Mesenchymal stem cell (in vitro differentiated cells and primary cell): ENCODE results near the gene CHGA.

Source experiments
- DNase-seq: peaks from one replicate; pipeline ENCODE4 v3.0.0-alpha.2; 2013
- H2AFZ ChIP-seq: one replicate; pipeline ENCODE4 v1.6.1; 2013; ENCODE audit warnings: low read depth, mild to moderate bottlenecking, control low read depth, inconsistent platforms, low read length, moderate library complexity
- H2AK5ac ChIP-seq: 2 replicates; pipeline ENCODE4 v1.6.1; 2013; ENCODE audit warnings: low read length, moderate library complexity, mild to moderate bottlenecking, inconsistent platforms; ENCODE audit not compliant: severe bottlenecking
- H2BK120ac ChIP-seq: one replicate; pipeline ENCODE4 v1.6.1; 2013; ENCODE audit warnings: low read depth, mild to moderate bottlenecking, inconsistent platforms, low read length, moderate library complexity
- H2BK12ac ChIP-seq, 2 experiments: one replicate each; pipeline ENCODE4 v1.6.1; 2013; ENCODE audit warnings: inconsistent platforms in 2 of 2, low read length in 2 of 2, mild to moderate bottlenecking in 2 of 2, moderate library complexity in 2 of 2, control low read depth in 1 of 2
- H2BK15ac ChIP-seq: one replicate; pipeline ENCODE4 v1.6.1; 2013; ENCODE audit warnings: mild to moderate bottlenecking, low read depth, inconsistent platforms; ENCODE audit not compliant: poor library complexity, severe bottlenecking
- H2BK5ac ChIP-seq: 2 replicates; pipeline ENCODE4 v1.6.1; 2013; ENCODE audit warnings: low read depth, mild to moderate bottlenecking, low read length, control low read depth, inconsistent platforms; ENCODE audit not compliant: poor library complexity, severe bottlenecking
- H3K14ac ChIP-seq, 2 experiments: one replicate each; pipeline ENCODE4 v1.6.1; 2013; ENCODE audit warnings: inconsistent platforms in 2 of 2, low read length in 2 of 2, control low read depth in 1 of 2, mild to moderate bottlenecking in 1 of 2, moderate library complexity in 1 of 2
- H3K18ac ChIP-seq, 2 experiments: one replicate each; pipeline ENCODE4 v1.6.1; 2013; ENCODE audit warnings: inconsistent platforms in 2 of 2, low read length in 2 of 2, control low read depth in 1 of 2, low read depth in 1 of 2, mild to moderate bottlenecking in 1 of 2
- H3K23ac ChIP-seq, 2 experiments: one replicate each; pipeline ENCODE4 v1.6.1; 2013; ENCODE audit warnings: inconsistent platforms in 2 of 2, low read length in 2 of 2, mild to moderate bottlenecking in 2 of 2, moderate library complexity in 2 of 2, control low read depth in 1 of 2
- H3K27ac ChIP-seq: 2 replicates; pipeline ENCODE4 v1.5.1; 2013; ENCODE audit warnings: mild to moderate bottlenecking, moderate library complexity, low read length, control low read depth, inconsistent platforms; ENCODE audit not compliant: poor library complexity, severe bottlenecking
- H3K27me3 ChIP-seq, 2 experiments: 2 replicates each; pipeline versions ENCODE4 v1.6.1 to v1.7.0; 2013; ENCODE audit warnings: low read length in 2 of 2, mild to moderate bottlenecking in 2 of 2, moderate library complexity in 2 of 2, control low read depth in 1 of 2, inconsistent platforms in 1 of 2; ENCODE audit not compliant: control insufficient read depth in 1 of 2, insufficient read depth in 1 of 2
- H3K36me3 ChIP-seq, 2 experiments: 2 replicates each; pipeline versions ENCODE4 v1.6.1 to v1.7.0; 2013; ENCODE audit warnings: low read length in 2 of 2, control low read depth in 1 of 2, inconsistent platforms in 1 of 2, low read depth in 1 of 2, mild to moderate bottlenecking in 1 of 2; ENCODE audit not compliant: insufficient read depth in 2 of 2, control insufficient read depth in 1 of 2
- H3K4ac ChIP-seq, 2 experiments: one replicate each; pipeline ENCODE4 v1.6.1; 2013; ENCODE audit warnings: inconsistent platforms in 2 of 2, low read length in 2 of 2, mild to moderate bottlenecking in 2 of 2, moderate library complexity in 2 of 2, control low read depth in 1 of 2, low read depth in 1 of 2
- H3K4me1 ChIP-seq: 2 replicates; pipeline ENCODE4 v1.6.1; 2013; ENCODE audit warnings: low read depth, low read length, control low read depth; ENCODE audit not compliant: control insufficient read depth, insufficient read depth
- H3K4me2 ChIP-seq: 2 replicates; pipeline ENCODE4 v1.6.1; 2013; ENCODE audit warnings: low read length, mild to moderate bottlenecking, inconsistent platforms; ENCODE audit not compliant: poor library complexity, severe bottlenecking
- H3K4me3 ChIP-seq, 2 experiments: 2 replicates each; pipeline versions ENCODE4 v1.5.1 to v1.7.0; 2013; ENCODE audit warnings: low read length in 2 of 2, mild to moderate bottlenecking in 2 of 2, control low read depth in 1 of 2, low read depth in 1 of 2; ENCODE audit not compliant: insufficient read depth in 1 of 2
- H3K79me1 ChIP-seq: replicated peaks from 2 replicates; pipeline ENCODE4 v1.6.1; 2013; ENCODE audit warnings: mild to moderate bottlenecking, control low read depth, low read length, inconsistent platforms; ENCODE audit not compliant: poor library complexity, severe bottlenecking
- H3K9ac ChIP-seq: 2 replicates; pipeline ENCODE4 v1.7.0; 2013; ENCODE audit warnings: mild to moderate bottlenecking, low read length, moderate library complexity
- H3K9me3 ChIP-seq: 2 replicates; pipeline ENCODE4 v1.7.0; 2013; ENCODE audit warnings: mild to moderate bottlenecking, low read length; ENCODE audit not compliant: control insufficient read depth
- H4K8ac ChIP-seq: one replicate; pipeline ENCODE4 v1.6.1; 2013; ENCODE audit warnings: inconsistent platforms, mild to moderate bottlenecking, low read length, moderate library complexity
- H4K91ac ChIP-seq: one replicate; pipeline ENCODE4 v1.6.1; 2013; ENCODE audit warnings: mild to moderate bottlenecking, low read length, inconsistent platforms
- WGBS: methylation state at CpG from one replicate; pipeline ENCODE4 v1.1.7; 2013; ENCODE audit warnings: mixed read lengths; 5-methylcytosine and 5-hydroxymethylcytosine counted together

The CHGA gene

GRCh38 chr14:92939699-92940098 is 16.7 kb downstream of the CHGA start:
- no peak overlapping the region for H3K4me3 ChIP-seq
- no peak overlapping the region for H4K91ac ChIP-seq
- WGBS: 92% methylated on average over 12 of the region's 12 CpGs
- H2BK15ac ChIP-seq: no peak overlapping the region
- H3K4me2 ChIP-seq: no peak overlapping the region
- no peak overlapping the region for H3K23ac ChIP-seq
- no peak overlapping the region for H3K14ac ChIP-seq
- H2BK5ac ChIP-seq: no peak overlapping the region
- no peaks in the 10 kb centered on the region for H3K4me1 ChIP-seq
- DNase-seq: no peak
- peaks cover 4 to 22% of the 10 kb centered on the region in 2 experiments for H3K36me3 ChIP-seq
- H4K8ac ChIP-seq: no peak overlapping the region
- no peak overlapping the region for H3K4ac ChIP-seq
- H3K27ac ChIP-seq: no peak overlapping the region
- no peak overlapping the region for H2AK5ac ChIP-seq
- H3K9ac ChIP-seq: no peak overlapping the region
- H3K18ac ChIP-seq: no peak overlapping the region
- H2BK120ac ChIP-seq: no peak overlapping the region
- no peaks in the 10 kb centered on the region for H3K79me1 ChIP-seq
- no peak overlapping the region for H2AFZ ChIP-seq
- H2BK12ac ChIP-seq: no peak overlapping the region
- H3K9me3 ChIP-seq: no peaks in the 10 kb centered on the region
- H3K27me3 ChIP-seq: peaks cover 0 to 16% of the 10 kb centered on the region in 2 experiments

- Histone ChIP-seq H2AFZ (no peak overlapping the region), H3K23ac (no peak overlapping the region), H3K14ac (no peak overlapping the region), H2BK12ac (no peak overlapping the region), H2BK120ac (no peak overlapping the region), H3K18ac (no peak overlapping the region), H3K27me3 (peaks cover 0 to 8% of the 10 kb centered on the region in 2 experiments), H4K91ac (no peak overlapping the region), H2BK15ac (no peak overlapping the region), H3K4me1 (peaks cover 2% of the 10 kb centered on the region), H3K4ac (no peak overlapping the region), H3K79me1 (no peaks in the 10 kb centered on the region), H3K27ac (no peak overlapping the region), H3K9me3 (no peaks in the 10 kb centered on the region), H2AK5ac (no peak overlapping the region), H3K4me3 (no peak overlapping the region), H3K4me2 (no peak overlapping the region), H3K36me3 (peaks cover 12 to 22% of the 10 kb centered on the region in 2 experiments), H2BK5ac (no peak overlapping the region), H3K9ac (no peak overlapping the region), H4K8ac (no peak overlapping the region)
- DNase-seq: no peak
- WGBS: 90% methylated on average over 11 of the region's 11 CpGs
Measured at GRCh38 chr14:92940543-92940942, 17.6 kb downstream of the CHGA start.

- Histone ChIP-seq H2BK120ac (no peak overlapping the region), H3K9ac (no peak overlapping the region), H4K8ac (no peak overlapping the region), H2BK15ac (no peak overlapping the region), H3K18ac (no peak overlapping the region), H3K23ac (no peak overlapping the region), H2BK12ac (no peak overlapping the region), H3K27me3 (no peaks in the 10 kb centered on the region), H3K4me2 (no peak overlapping the region), H3K4me1 (peaks cover 9% of the 10 kb centered on the region), H3K9me3 (no peaks in the 10 kb centered on the region), H3K14ac (no peak overlapping the region), H3K79me1 (no peaks in the 10 kb centered on the region), H3K36me3 (peaks cover 12 to 21% of the 10 kb centered on the region in 2 experiments), H3K27ac (no peak overlapping the region), H2BK5ac (no peak overlapping the region), H2AK5ac (no peak overlapping the region), H4K91ac (no peak overlapping the region), H3K4me3 (no peak overlapping the region), H3K4ac (no peak overlapping the region), H2AFZ (no peak overlapping the region)
- no peak for DNase-seq
- 92% methylated on average over 30 of the region's 30 CpGs for WGBS
Measured at GRCh38 chr14:92941531-92941930, 18.6 kb downstream of the CHGA start.

- Histone ChIP-seq H3K23ac (no peak overlapping the region), H3K14ac (no peak overlapping the region), H3K4me3 (no peak overlapping the region), H2BK12ac (no peak overlapping the region), H3K9me3 (no peaks in the 10 kb centered on the region), H3K79me1 (no peaks in the 10 kb centered on the region), H4K8ac (no peak overlapping the region), H3K4me1 (peaks cover 14% of the 10 kb centered on the region), H4K91ac (no peak overlapping the region), H3K4ac (no peak overlapping the region), H3K9ac (no peak overlapping the region), H2BK120ac (no peak overlapping the region), H2BK5ac (no peak overlapping the region), H3K27me3 (no peaks in the 10 kb centered on the region), H3K36me3 (peaks cover 12 to 21% of the 10 kb centered on the region in 2 experiments), H2AK5ac (no peak overlapping the region), H3K27ac (no peak overlapping the region), H2BK15ac (no peak overlapping the region), H3K4me2 (no peak overlapping the region), H2AFZ (no peak overlapping the region), H3K18ac (no peak overlapping the region)
- DNase-seq: no peak
- 84% methylated on average over 5 of the region's 5 CpGs for WGBS
Measured at GRCh38 chr14:92942136-92942535, 19.2 kb downstream of the CHGA start.
